Measurements from ENCODE around the gene RIOK1.

GRCh38 chr6:7377961-7378360, 11.6 kb upstream of the RIOK1 start:
- TF ChIP-seq CTCF (IDR thresholded peaks at IDR 0.05; ENCODE audit: low read depth, low read length, poor library complexity, severe bottlenecking), result no peak
- no peak for TF ChIP-seq EZH2phosphoT487 (IDR thresholded peaks at IDR 0.05; ENCODE audit: borderline replicate concordance, low read length)

Data from DOHH2 (cell line).